A673 (cell line): ENCODE results near the gene CRY2. TPM values are rescaled to one million over a fixed set of nuclear protein-coding genes. Genes with fewer than 3 reads are reported as not detected.
A peak's percentile ranks its signal among the peaks of the same experiment; 100 is the strongest.

Experiments
- BruUV-seq: library from RNA; stranded (reverse); fragments of 400-500 nt; replicated peaks from 2 replicates; lab custom pipeline; 2021; lab: Mats Ljungman, UMichigan
- CTCF ChIA-PET: fragments of 300-600 bp; sonication (Branson Sonifier 250); formaldehyde crosslinking; loops from one replicate; lab custom pipeline; 2022; ENCODE audit warnings: antibody characterized with exemption; lab: Charles Lee
- POLR2A ChIA-PET: fragments of 300-600 bp; sonication (Branson Sonifier 250); formaldehyde crosslinking; loops from one replicate; lab custom pipeline; 2022; ENCODE audit warnings: antibody characterized with exemption; ENCODE audit not compliant: low non-redundant PET; lab: Charles Lee
- DNase-seq: peaks from one replicate; pipeline ENCODE4 v3.0.0-alpha.2; 2015; ENCODE audit warnings: low spot score
- H3K27ac ChIP-seq: fragments of 200-600 bp; sonication (generic); 2 replicates; pipeline ENCODE4 v1.5.1; 2016; ENCODE audit warnings: mixed run types, low read depth, mild to moderate bottlenecking, mixed read lengths, antibody characterized with exemption, low read length; ENCODE audit not compliant: poor library complexity, severe bottlenecking
- H3K27me3 ChIP-seq: fragments of 200-600 bp; sonication (generic); replicated peaks from 2 replicates; pipeline ENCODE4 v1.6.1; 2017; ENCODE audit warnings: mixed run types, low read depth, mild to moderate bottlenecking, mixed read lengths, antibody characterized with exemption, low read length; ENCODE audit not compliant: insufficient read depth, poor library complexity
- H3K36me3 ChIP-seq: fragments of 200-600 bp; sonication (generic); 2 replicates; pipeline ENCODE4 v1.6.1; 2016; ENCODE audit warnings: mixed run types, mild to moderate bottlenecking, mixed read lengths, antibody characterized with exemption, low read length; ENCODE audit not compliant: insufficient read depth, poor library complexity, severe bottlenecking
- H3K4me1 ChIP-seq: fragments of 200-600 bp; sonication (generic); 2 replicates; pipeline ENCODE4 v1.6.1; 2017; ENCODE audit warnings: mixed run types, mild to moderate bottlenecking, mixed read lengths, antibody characterized with exemption, low read length; ENCODE audit not compliant: insufficient read depth, poor library complexity, severe bottlenecking
- H3K4me3 ChIP-seq: fragments of 200-600 bp; sonication (generic); 2 replicates; pipeline ENCODE4 v1.5.1; 2016; ENCODE audit warnings: low read depth, mixed run types, mild to moderate bottlenecking, mixed read lengths, low read length; ENCODE audit not compliant: poor library complexity, severe bottlenecking
- H3K9me3 ChIP-seq: fragments of 200-600 bp; sonication (generic); 2 replicates; pipeline ENCODE4 v1.6.1; 2016; ENCODE audit warnings: mixed run types, low read depth, mild to moderate bottlenecking, mixed read lengths, antibody characterized with exemption, low read length; ENCODE audit not compliant: poor library complexity, severe bottlenecking
- CTCF ChIP-seq: fragments of 300-800, 200-600 bp; sonication (generic); conservative IDR thresholded peaks from 2 replicates; pipeline ENCODE4 v1.5.1; 2017; ENCODE audit warnings: low read depth, mild to moderate bottlenecking, antibody characterized with exemption, low read length, moderate library complexity, mixed read lengths
- EZH2 ChIP-seq: fragments of 200-600 bp; sonication (generic); IDR thresholded peaks from 2 replicates; pipeline ENCODE4 v1.6.1; 2017; ENCODE audit warnings: borderline replicate concordance, low read depth, mild to moderate bottlenecking, mixed read lengths, antibody characterized with exemption, low read length; ENCODE audit not compliant: poor library complexity, severe bottlenecking
- intact Hi-C: fragments of 100-400 bp; cut with micrococcal nuclease; formaldehyde crosslinking; loops from one replicate; pipeline ENCODE4 v1.10.0; 2022; ENCODE audit not compliant: unreplicated experiment
- total RNA-seq: library from RNA; stranded (reverse); gene quantifications from 2 replicates; pipeline ENCODE4 v1.2.3, GENCODE V29; 2021

CRY2 gene
- total RNA-seq, 1 experiment from 2014 or later: 46.4 TPM

- DNase-seq: no peak
- POLR2A ChIA-PET: no interaction called here
- BruUV-seq: no TSS peak
- CTCF ChIA-PET: no interaction called here
- Histone ChIP-seq H3K27me3 (no peaks in the 10 kb centered on the region), H3K4me1 (peaks cover 15% of the 10 kb centered on the region), H3K36me3 (peaks cover 4% of the 10 kb centered on the region), H3K9me3 (no peaks in the 10 kb centered on the region), H3K4me3 (no peak overlapping the region), H3K27ac (no peak overlapping the region)
- TF ChIP-seq EZH2 (no peak), CTCF (no peak)
- intact Hi-C loops: loop anchor here (2.0 to 5.0 kb wide), 3 partner anchors 39 to 202 kb away; partner anchors contain the start of genes CRY2 and PHF21A
Observed at GRCh38 chr11:45919806-45920530, 72.7 kb downstream of the CRY2 start.

- POLR2A ChIA-PET: no interaction called here
- H3K9me3 ChIP-seq: no peaks in the 10 kb centered on the region
- H3K4me3 ChIP-seq: no peak overlapping the region
- no peak overlapping the region for H3K27ac ChIP-seq
- H3K36me3 ChIP-seq: no peaks in the 10 kb centered on the region
- no peak for DNase-seq
- H3K27me3 ChIP-seq: no peaks in the 10 kb centered on the region
- peaks cover 15% of the 10 kb centered on the region for H3K4me1 ChIP-seq
- no TSS peak for BruUV-seq
- TF ChIP-seq CTCF: no peak
- TF ChIP-seq EZH2: no peak
- intact Hi-C loops: no loop called here
- CTCF ChIA-PET: no interaction called here
Observed at GRCh38 chr11:45920531-45921477, 73.5 kb downstream of the CRY2 start.

- no peak for TF ChIP-seq EZH2
- TF ChIP-seq CTCF: no peak
- H3K27me3 ChIP-seq: no peaks in the 10 kb centered on the region
- no peaks in the 10 kb centered on the region for H3K36me3 ChIP-seq
- peak; percentile 45 for DNase-seq
- CTCF ChIA-PET: no interaction called here
- peak overlapping the region; percentile 66 for H3K4me3 ChIP-seq
- BruUV-seq: no TSS peak
- no peak overlapping the region for H3K27ac ChIP-seq
- intact Hi-C loops: no loop called here
- H3K9me3 ChIP-seq: no peaks in the 10 kb centered on the region
- peaks cover 13% of the 10 kb centered on the region for H3K4me1 ChIP-seq
- POLR2A ChIA-PET: no interaction called here
Observed at GRCh38 chr11:45921561-45922424, 74.5 kb downstream of the CRY2 start.
